NCI-H2196 (cell line): ENCODE results near the gene FBXL15.
A peak's percentile ranks its signal among the peaks of the same experiment; 100 is the strongest.
"Not testable (repeated sequence)": the region's sequence is repeated elsewhere in the genome, so short reads cannot be mapped to it uniquely, and the experiment has no call there.

Source experiments
- DNase-seq: peaks from one replicate; lab custom pipeline; 2025; ENCODE audit not compliant: unreplicated experiment; lab: John Stamatoyannopoulos, UW

The FBXL15 gene

GRCh38 chr10:102452672-102453340, 32.2 kb downstream of the FBXL15 start:
- DNase-seq: peak; percentile 48

GRCh38 chr10:102453502-102453901, 32.9 kb downstream of the FBXL15 start:
- no peak for DNase-seq

- DNase-seq: not testable (repeated sequence)
These were observed 34.2 kb downstream of the FBXL15 start for GRCh38 chr10:102454662-102455487.

GRCh38 chr10:102455893-102456471, 35.3 kb downstream of the FBXL15 start:
- DNase-seq: no peak

- DNase-seq: no peak
These were observed 37.0 kb downstream of the FBXL15 start for GRCh38 chr10:102457591-102458150.

GRCh38 chr10:102458656-102459055, 38.0 kb downstream of the FBXL15 start:
- no peak for DNase-seq

GRCh38 chr10:102460836-102461186, 40.2 kb downstream of the FBXL15 start:
- DNase-seq: no peak

GRCh38 chr10:102461187-102462054, 40.8 kb downstream of the FBXL15 start:
- peak; percentile 87 for DNase-seq

GRCh38 chr10:102462512-102463054, 41.9 kb downstream of the FBXL15 start:
- DNase-seq: no peak

GRCh38 chr10:102463983-102464382, 43.3 kb downstream of the FBXL15 start:
- no peak for DNase-seq

GRCh38 chr10:102465466-102465865, 44.8 kb downstream of the FBXL15 start:
- DNase-seq: no peak

GRCh38 chr10:102467318-102467717, 46.7 kb downstream of the FBXL15 start:
- no peak for DNase-seq

GRCh38 chr10:102467971-102468438, 47.4 kb downstream of the FBXL15 start:
- no peak for DNase-seq

GRCh38 chr10:102468683-102469082, 48.0 kb downstream of the FBXL15 start:
- DNase-seq: no peak

- DNase-seq: no peak
These were observed 50.2 kb downstream of the FBXL15 start for GRCh38 chr10:102470579-102471546.
